ENCODE data around the gene AMMECR1.

AMMECR1 gene

GRCh38 chrX:110302975-110303374 is 14.9 kb downstream of the AMMECR1 start:
- H3K4me1 ChIP-seq (ENCODE audit: insufficient read depth, low read length, severe bottlenecking) = no peaks in the 10 kb centered on the region
- H3K27ac ChIP-seq (ENCODE audit: low read depth, low read length, poor library complexity, severe bottlenecking) = no peak overlapping the region
- TF ChIP-seq CTCF (IDR thresholded peaks at IDR 0.05; ENCODE audit: low read length) = no peak
- H4K20me1 ChIP-seq (ENCODE audit: insufficient read depth, low read length) = no peaks in the 10 kb centered on the region
- no peaks in the 10 kb centered on the region for H3F3A ChIP-seq (ENCODE audit: insufficient read depth, low read length)
- peaks cover 6% of the 10 kb centered on the region; the same call in 1 of the 2 replicates for H3K79me2 ChIP-seq (ENCODE audit: insufficient read depth, low read length)
- no peak overlapping the region for H3K9ac ChIP-seq (ENCODE audit: low read length)
- no peaks in the 10 kb centered on the region for H3K36me3 ChIP-seq (ENCODE audit: insufficient read depth, low read length)
- no peak overlapping the region for H3K4me3 ChIP-seq (ENCODE audit: low read depth, low read length, poor library complexity, severe bottlenecking)
- no peak overlapping the region for H2AFZ ChIP-seq (ENCODE audit: low read length)
- H3K4me2 ChIP-seq (ENCODE audit: low read length) = no peak overlapping the region
- no peaks in the 10 kb centered on the region for H3K27me3 ChIP-seq (ENCODE audit: insufficient read depth, low read length)
- no peaks in the 10 kb centered on the region for H3K9me3 ChIP-seq (ENCODE audit: low read length)
- H3K9me2 ChIP-seq (ENCODE audit: low read depth, low read length) = no peaks in the 10 kb centered on the region

DNA sequence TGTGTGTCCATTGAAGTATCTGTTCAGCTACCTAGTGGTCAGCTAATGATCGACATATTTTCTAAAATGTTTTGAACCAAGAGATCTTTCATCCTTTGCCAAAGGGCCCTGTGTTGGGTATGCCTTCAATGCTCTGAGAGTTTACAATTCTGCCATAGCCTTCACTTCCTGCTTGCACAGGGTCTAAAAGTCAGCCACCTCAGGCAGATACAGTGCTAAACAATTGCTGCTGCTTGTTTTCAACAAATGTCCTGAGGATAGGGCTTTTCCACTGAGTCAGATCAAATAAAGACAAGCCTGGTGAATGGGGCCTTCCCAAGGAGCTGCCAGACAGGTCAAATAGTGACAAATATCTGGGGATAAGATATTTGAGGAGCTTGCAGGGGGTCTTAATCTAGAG is 16.7 kb downstream of the AMMECR1 start:
- Histone ChIP-seq H3K9me2 (ENCODE audit: low read depth, low read length) (no peaks in the 10 kb centered on the region), H3F3A (ENCODE audit: insufficient read depth, low read length) (no peaks in the 10 kb centered on the region), H3K4me3 (ENCODE audit: low read depth, low read length, poor library complexity, severe bottlenecking) (no peak overlapping the region), H3K27me3 (ENCODE audit: insufficient read depth, low read length) (no peaks in the 10 kb centered on the region), H3K79me2 (ENCODE audit: insufficient read depth, low read length) (peaks cover 6% of the 10 kb centered on the region; the same call in 1 of the 2 replicates), H3K27ac (ENCODE audit: low read depth, low read length, poor library complexity, severe bottlenecking) (no peak overlapping the region), H3K4me2 (ENCODE audit: low read length) (no peak overlapping the region), H3K9ac (ENCODE audit: low read length) (no peak overlapping the region), H4K20me1 (ENCODE audit: insufficient read depth, low read length) (no peaks in the 10 kb centered on the region), H2AFZ (ENCODE audit: low read length) (no peak overlapping the region), H3K4me1 (ENCODE audit: insufficient read depth, low read length, severe bottlenecking) (no peaks in the 10 kb centered on the region), H3K36me3 (ENCODE audit: insufficient read depth, low read length) (no peaks in the 10 kb centered on the region), H3K9me3 (ENCODE audit: low read length) (no peaks in the 10 kb centered on the region)
- TF ChIP-seq CTCF (IDR thresholded peaks at IDR 0.05; ENCODE audit: low read length) = no peak
- TF ChIP-seq EZH2 (IDR thresholded peaks at IDR 0.05; ENCODE audit: borderline replicate concordance, low read length) = no peak

DNA sequence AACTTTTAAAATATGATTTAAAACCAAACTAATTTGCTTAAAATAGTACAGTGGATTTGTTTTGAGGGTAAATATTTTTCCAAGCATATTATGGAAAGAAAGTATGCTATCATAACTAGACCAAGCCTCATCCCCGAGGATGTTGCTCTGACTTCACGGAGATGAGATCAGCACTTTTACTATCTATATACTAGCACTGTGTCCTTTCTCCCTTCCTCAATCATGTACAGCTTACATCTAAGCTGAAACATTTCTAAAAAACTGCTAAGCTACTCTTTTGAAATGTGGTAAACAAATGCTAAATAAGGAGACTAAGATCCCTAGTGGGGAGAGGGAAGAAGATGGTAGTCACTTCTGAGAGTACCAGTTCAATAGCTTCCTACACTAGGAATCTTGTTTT is 23.8 kb downstream of the AMMECR1 start:
- Histone ChIP-seq H3K9me3 (ENCODE audit: low read length) (no peaks in the 10 kb centered on the region), H3K4me3 (ENCODE audit: low read depth, low read length, poor library complexity, severe bottlenecking) (no peak overlapping the region), H3K79me2 (ENCODE audit: insufficient read depth, low read length) (no peaks in the 10 kb centered on the region), H3K27me3 (ENCODE audit: insufficient read depth, low read length) (no peaks in the 10 kb centered on the region), H2AFZ (ENCODE audit: low read length) (no peak overlapping the region), H3K4me2 (ENCODE audit: low read length) (no peak overlapping the region), H3K36me3 (ENCODE audit: insufficient read depth, low read length) (no peaks in the 10 kb centered on the region; the same call in 1 of the 2 replicates), H3K4me1 (ENCODE audit: insufficient read depth, low read length, severe bottlenecking) (no peaks in the 10 kb centered on the region), H3F3A (ENCODE audit: insufficient read depth, low read length) (no peaks in the 10 kb centered on the region), H3K9ac (ENCODE audit: low read length) (no peak overlapping the region), H3K27ac (ENCODE audit: low read depth, low read length, poor library complexity, severe bottlenecking) (no peak overlapping the region), H4K20me1 (ENCODE audit: insufficient read depth, low read length) (no peaks in the 10 kb centered on the region), H3K9me2 (ENCODE audit: low read depth, low read length) (no peaks in the 10 kb centered on the region)
- TF ChIP-seq CTCF (IDR thresholded peaks at IDR 0.05; ENCODE audit: low read length) (no peak), EZH2 (IDR thresholded peaks at IDR 0.05; ENCODE audit: borderline replicate concordance, low read length) (no peak)
